K562 (cell line): ENCODE data around the gene FGGY. TPM values are rescaled to one million over a fixed set of nuclear protein-coding genes. Genes with fewer than 3 reads are reported as not detected.

Experiments
- ATAC-seq: fragments of 200-7000 bp; cut with Tn5 transposase; 3 replicates; pipeline ENCODE4 v1.9.1; 2020; ENCODE audit warnings: moderate library complexity
- BruUV-seq: library from RNA; stranded (reverse); fragments of 400-500 nt; replicated peaks from 2 replicates; lab custom pipeline; 2021; lab: Mats Ljungman, UMichigan
- CTCF ChIA-PET: fragments of 300-600 bp; formaldehyde crosslinking; extraction: SDS; loops from one replicate; lab custom pipeline; 2021; ENCODE audit warnings: low intra/inter-chr PET ratio; lab: Yijun Ruan, JAX
- POLR2A ChIA-PET: fragments of 300-600, 350-650 bp; sonication (Branson Sonifier 250); formaldehyde crosslinking; extraction: SDS; loops from one replicate; lab custom pipeline; 2021; ENCODE audit warnings: antibody characterized with exemption, inconsistent platforms; lab: Yijun Ruan, JAX
- DNase-seq, 4 experiments: peaks; one replicate each; pipeline versions ENCODE4 v3.0.0 to v3.0.0-alpha.2; 2011 to 2018; ENCODE audit warnings: low spot score in 3 of 4, mixed read lengths in 3 of 4; ENCODE audit errors: extremely low read depth in 1 of 4
- FAIRE-seq: peaks from 2 replicates; lab custom pipeline; 2011; peaks lifted over from hg19 to GRCh38; lab: Jason Lieb, UNC
- H2AFZ ChIP-seq: 2 replicates; pipeline ENCODE4 v1.6.0; 2011; ENCODE audit warnings: low read depth, low read length, control low read depth, inconsistent platforms
- H3K27ac ChIP-seq: fragments of 200-600 bp; 3 replicates; pipeline ENCODE4 v1.8.0; 2011; ENCODE audit warnings: low read depth, mild to moderate bottlenecking, control low read depth, inconsistent platforms, low read length, moderate library complexity, mixed read lengths; ENCODE audit errors: extremely low read depth
- H3K27me3 ChIP-seq, 2 experiments: fragments of 300-600 bp in 1 of 2; 2 replicates in 1 of 2; 3 replicates in 1 of 2; pipeline versions ENCODE4 v1.6.0 to v1.8.0; 2011; ENCODE audit warnings: inconsistent platforms in 2 of 2, low read length in 2 of 2, mild to moderate bottlenecking in 1 of 2, mixed read lengths in 1 of 2, moderate library complexity in 1 of 2; ENCODE audit not compliant: control insufficient read depth in 2 of 2, insufficient read depth in 2 of 2
- H3K36me3 ChIP-seq: fragments of 300-600 bp; 3 replicates; pipeline ENCODE4 v1.8.0; 2011; ENCODE audit warnings: mild to moderate bottlenecking, low read length, inconsistent platforms; ENCODE audit not compliant: control insufficient read depth, insufficient read depth
- H3K4me1 ChIP-seq, 2 experiments: fragments of 200-600 bp in 1 of 2; replicated peaks in 1 of 2; 2 replicates in 1 of 2; 3 replicates in 1 of 2; pipeline versions ENCODE4 v1.5.1 to v1.8.0; 2011; ENCODE audit warnings: inconsistent platforms in 2 of 2, low read length in 2 of 2, mild to moderate bottlenecking in 1 of 2, mixed read lengths in 1 of 2, moderate library complexity in 1 of 2; ENCODE audit not compliant: control insufficient read depth in 2 of 2, insufficient read depth in 2 of 2
- H3K4me2 ChIP-seq: 2 replicates; pipeline ENCODE4 v1.6.1; 2011; ENCODE audit warnings: low read length, control low read depth, inconsistent platforms, mixed read lengths; ENCODE audit not compliant: insufficient read depth
- H3K4me3 ChIP-seq: fragments of 200-600 bp; sonication (generic), shearing (Covaris generic); 2 replicates; pipeline ENCODE4 v1.5.1; 2016; ENCODE audit warnings: control low read depth, inconsistent platforms
- H3K79me2 ChIP-seq: fragments of 200-600 bp; 3 replicates; pipeline ENCODE4 v1.8.0; 2011; ENCODE audit warnings: low read length, inconsistent platforms; ENCODE audit not compliant: control insufficient read depth, insufficient read depth
- H3K9ac ChIP-seq, 2 experiments: 2 replicates each; pipeline versions ENCODE4 v1.6.0 to v1.6.1; 2011; ENCODE audit warnings: low read depth in 2 of 2, low read length in 2 of 2, control low read depth in 1 of 2, inconsistent platforms in 1 of 2, mild to moderate bottlenecking in 1 of 2, mixed read lengths in 1 of 2; ENCODE audit not compliant: insufficient read depth in 1 of 2
- H3K9me1 ChIP-seq: one replicate; pipeline ENCODE4 v1.6.0; 2011; ENCODE audit warnings: inconsistent platforms, mild to moderate bottlenecking, low read length, moderate library complexity; ENCODE audit not compliant: control insufficient read depth, insufficient read depth
- H3K9me3 ChIP-seq: replicated peaks from 2 replicates; pipeline ENCODE4 v1.5.1; 2011; ENCODE audit warnings: low read depth, low read length, inconsistent platforms; ENCODE audit not compliant: control insufficient read depth, insufficient read depth
- H4K20me1 ChIP-seq: replicated peaks from 2 replicates; pipeline ENCODE4 v1.6.1; 2011; ENCODE audit warnings: low read length, inconsistent platforms, mixed read lengths; ENCODE audit not compliant: control insufficient read depth, insufficient read depth
- ARHGAP35 ChIP-seq: fragments of 450-650 bp; IDR thresholded peaks from 2 replicates; pipeline ENCODE4 v1.6.1; 2018; ENCODE audit not compliant: partially characterized antibody
- FOXA3 ChIP-seq, 2 experiments: fragments of 450-650 bp in 1 of 2; sonication (generic) in 1 of 2; formaldehyde crosslinking; IDR thresholded peaks in 1 of 2; conservative IDR thresholded peaks in 1 of 2; 2 replicates each; pipeline versions ENCODE4 v1.4.0 to v1.8.0; 2020 to 2022; ENCODE audit warnings: mild to moderate bottlenecking in 2 of 2, missing genetic modification reagents in 1 of 2
- PTBP1 ChIP-seq: fragments of 200-400 bp; formaldehyde crosslinking; IDR thresholded peaks from 2 replicates; pipeline ENCODE4 v1.6.1; 2017; ENCODE audit warnings: low read depth, low read length
- RBM25 ChIP-seq: fragments of 200-400 bp; formaldehyde crosslinking; IDR thresholded peaks from 2 replicates; pipeline ENCODE4 v1.6.1; 2018; ENCODE audit warnings: low read length, low read depth, moderate library complexity; ENCODE audit not compliant: severe bottlenecking
- TSHZ1 ChIP-seq: fragments of 250-450 bp; sonication (Bioruptor Pico); IDR thresholded peaks from 2 replicates; pipeline ENCODE4 v1.4.0; 2020; ENCODE audit warnings: mild to moderate bottlenecking, moderate library complexity
- YY1 ChIP-seq, 3 experiments: IDR thresholded peaks; 2 replicates each; pipeline ENCODE4 v1.6.1; 2011; ENCODE audit warnings: low read length in 2 of 3, mild to moderate bottlenecking in 2 of 3, moderate library complexity in 2 of 3, borderline replicate concordance in 1 of 3, control low read depth in 1 of 3, low read depth in 1 of 3; ENCODE audit not compliant: insufficient read depth in 3 of 3, insufficient replicate concordance in 2 of 3, control insufficient read depth in 1 of 3, insufficient read length in 1 of 3; ENCODE audit errors: extremely low read depth in 1 of 3
- WGBS: fragments of 100-300 bp; shearing (Covaris generic); methylation state at CpG from one replicate; pipeline ENCODE4 v1.1.6; 2016; ENCODE audit warnings: low coverage, mixed read lengths; ENCODE audit not compliant: insufficient coverage; ENCODE audit errors: missing lambda C conversion rate; 5-methylcytosine and 5-hydroxymethylcytosine counted together
- in situ Hi-C: fragments of 300-500 bp; cut with MboI; formaldehyde crosslinking; loops from 4 replicates; pipeline ENCODE4 v1.15.0; 2018; ENCODE audit warnings: inconsistent platforms, mixed read lengths
- intact Hi-C: fragments of 100-400 bp; cut with micrococcal nuclease; formaldehyde crosslinking; loops from 2 replicates; pipeline ENCODE4 v1.14.2; 2022
- polyA plus RNA-seq, 8 experiments: library from polyadenylated mRNA; depleted of rRNA in 4 of 8; stranded (reverse) in 5 of 8; unstranded in 3 of 8; fragments of >200 nt; fragmentation: Nextera tagmentation in 2 of 8; fragmentation: Illumina TruSeq in 1 of 8; extraction: Ambion mirVana in 2 of 8; extraction: Trizol in 1 of 8; gene quantifications; 2 replicates each; pipeline versions ENCODE4 v1.2.1 to v1.2.3, GENCODE V29; 2011 to 2014; ENCODE audit warnings: inconsistent platforms in 1 of 8, missing spikeins in 1 of 8
- total RNA-seq, 7 experiments: library from RNA; depleted of rRNA in 6 of 7; stranded (reverse); fragments of >200 nt in 6 of 7; fragmentation: Illumina TruSeq in 2 of 7; extraction: Trizol in 2 of 7; gene quantifications; 2 replicates each; pipeline versions ENCODE4 v1.2.1 to v1.2.3, GENCODE V29; 2011 to 2021; ENCODE audit warnings: low replicate concordance in 1 of 7
- TF ChIP-seq, protein P1 (sequence below): fragments of 450-650 bp; formaldehyde crosslinking; IDR thresholded peaks from 2 replicates; pipeline ENCODE4 v1.4.0; 2022; ENCODE audit warnings: mild to moderate bottlenecking, moderate library complexity
- TF ChIP-seq, protein P2 (sequence below): fragments of 250-450 bp; sonication (Bioruptor Pico); IDR thresholded peaks from 2 replicates; pipeline ENCODE4 v1.4.0; 2020; ENCODE audit warnings: mild to moderate bottlenecking, moderate library complexity
- TF ChIP-seq, protein P3 (sequence below), 3 experiments: IDR thresholded peaks in 2 of 3; conservative IDR thresholded peaks in 1 of 3; 2 replicates each; pipeline ENCODE4 v1.5.1; 2011 to 2012; ENCODE audit warnings: low read length in 3 of 3, mild to moderate bottlenecking in 3 of 3, control low read depth in 2 of 3, improper control_type of control experiment in 1 of 3, inconsistent platforms in 1 of 3, low read depth in 1 of 3, mixed read lengths in 1 of 3, moderate library complexity in 1 of 3; ENCODE audit not compliant: insufficient read depth in 2 of 3

Gene FGGY
- total and polyA plus RNA-seq, 9 of the 15 experiments (the other 6 are each of a cell fraction or from before 2014, with no cell fraction given), result 9.7 to 19.2 (median 12.6) TPM

DNA sequence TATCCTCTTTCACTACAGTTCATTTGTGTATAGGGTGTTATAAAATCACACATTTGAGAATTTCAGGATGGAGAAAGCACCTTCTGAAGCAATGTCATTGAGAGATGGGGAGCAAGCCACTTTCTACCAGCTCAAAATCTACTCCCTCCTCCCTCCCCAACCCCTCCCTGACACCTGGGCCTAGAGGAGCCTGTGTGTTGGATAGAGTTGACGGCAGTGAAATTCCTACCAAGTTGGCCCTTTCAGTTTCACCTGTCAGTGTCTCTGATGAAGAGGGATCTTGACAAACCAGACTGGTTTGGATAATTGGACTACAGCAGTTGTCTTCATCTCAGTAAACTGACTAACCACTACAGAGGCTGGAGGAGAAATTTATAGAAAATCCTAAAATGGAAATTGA lies 392.8 kb downstream of the FGGY start (continued):
- TF ChIP-seq, protein P1, sequence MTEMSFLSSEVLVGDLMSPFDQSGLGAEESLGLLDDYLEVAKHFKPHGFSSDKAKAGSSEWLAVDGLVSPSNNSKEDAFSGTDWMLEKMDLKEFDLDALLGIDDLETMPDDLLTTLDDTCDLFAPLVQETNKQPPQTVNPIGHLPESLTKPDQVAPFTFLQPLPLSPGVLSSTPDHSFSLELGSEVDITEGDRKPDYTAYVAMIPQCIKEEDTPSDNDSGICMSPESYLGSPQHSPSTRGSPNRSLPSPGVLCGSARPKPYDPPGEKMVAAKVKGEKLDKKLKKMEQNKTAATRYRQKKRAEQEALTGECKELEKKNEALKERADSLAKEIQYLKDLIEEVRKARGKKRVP (CRISPR knock-in tag), result no peak
- TF ChIP-seq FOXA3 (CRISPR knock-in tag; conservative IDR thresholded peaks at IDR 0.05 in 1 of 2, IDR thresholded peaks at IDR 0.05 in 1 of 2), result no peak
- TF ChIP-seq YY1 (IDR thresholded peaks at IDR 0.05; ENCODE audit: borderline replicate concordance in 1 of 3, control insufficient read depth in 1 of 3, extremely low read depth in 1 of 3, insufficient read depth in 3 of 3, insufficient read length in 1 of 3, insufficient replicate concordance in 2 of 3, low read depth in 1 of 3, low read length in 2 of 3), result no peak
- TF ChIP-seq, all 486 proteins: peak for 0

DNA sequence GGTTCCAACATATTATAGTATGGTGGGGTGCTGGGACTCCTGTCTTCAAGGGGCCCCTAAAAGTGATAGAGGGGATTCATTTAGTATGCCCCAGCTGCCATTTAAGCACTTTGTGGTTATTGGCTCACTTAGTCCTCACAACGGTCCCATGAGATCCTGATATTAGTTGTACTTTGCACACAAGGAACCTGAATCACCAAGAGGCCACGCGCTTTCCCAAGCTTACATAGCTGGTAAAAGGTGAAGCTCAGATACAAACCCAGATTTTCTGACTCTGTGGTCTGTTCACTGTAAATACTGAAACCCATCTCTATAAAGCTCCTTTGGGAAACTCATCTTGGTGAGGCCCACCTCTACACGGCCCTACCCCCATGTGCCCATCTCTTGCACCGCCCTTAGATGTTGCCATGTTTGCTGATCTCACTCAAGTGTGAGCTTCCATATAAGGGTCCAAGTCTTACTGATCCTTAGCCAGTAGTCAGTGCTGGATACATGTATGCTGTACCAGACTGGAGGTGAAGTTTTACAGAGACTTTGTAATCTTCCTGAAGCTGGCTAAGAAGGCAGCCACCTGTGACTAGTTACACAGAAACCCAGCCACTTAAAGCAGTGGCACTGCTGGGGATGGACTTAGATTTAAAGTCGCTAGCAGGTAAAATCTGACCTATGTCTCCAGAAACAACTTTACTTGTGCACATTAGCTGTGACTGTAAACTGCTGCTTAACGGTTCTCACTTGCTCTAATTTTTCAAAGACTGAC lies 393.5 kb downstream of the FGGY start:
- no peak overlapping the region for H3K9ac ChIP-seq
- no peak overlapping the region for H2AFZ ChIP-seq
- in situ Hi-C loops (no loop called here), intact Hi-C loops (loop anchor here (10.0 kb wide), 2 partner anchors 396 to 506 kb away; partner anchors contain the start of gene FGGY)
- H3K4me2 ChIP-seq, result no peak overlapping the region
- H3K9me1 ChIP-seq, result no peaks in the 10 kb centered on the region
- POLR2A ChIA-PET, result interaction anchor here (1.5 kb wide), 1 partner anchor 16 kb away, joined by 5 read pairs; no protein-coding TSS in a partner anchor
- WGBS, result 30% methylated on average over 7 of the region's 7 CpGs
- H3K9me3 ChIP-seq, result no peaks in the 10 kb centered on the region
- FAIRE-seq (no peak), DNase-seq (no peak), ATAC-seq (no peak)
- no peaks in the 10 kb centered on the region for H3K79me2 ChIP-seq
- no peaks in the 10 kb centered on the region for H3K4me1 ChIP-seq
- no peaks in the 10 kb centered on the region for H4K20me1 ChIP-seq
- peaks cover 0 to 5% of the 10 kb centered on the region in 2 experiments; a peak in 2 of 5 replicates for H3K27me3 ChIP-seq
- CTCF ChIA-PET, result no interaction called here
- no peak overlapping the region for H3K27ac ChIP-seq
- H3K4me3 ChIP-seq, result no peak overlapping the region
- BruUV-seq, result no TSS peak
- no peaks in the 10 kb centered on the region for H3K36me3 ChIP-seq
- TF ChIP-seq RBM25, result no peak
- TF ChIP-seq PTBP1, result no peak
- TF ChIP-seq, protein P2, sequence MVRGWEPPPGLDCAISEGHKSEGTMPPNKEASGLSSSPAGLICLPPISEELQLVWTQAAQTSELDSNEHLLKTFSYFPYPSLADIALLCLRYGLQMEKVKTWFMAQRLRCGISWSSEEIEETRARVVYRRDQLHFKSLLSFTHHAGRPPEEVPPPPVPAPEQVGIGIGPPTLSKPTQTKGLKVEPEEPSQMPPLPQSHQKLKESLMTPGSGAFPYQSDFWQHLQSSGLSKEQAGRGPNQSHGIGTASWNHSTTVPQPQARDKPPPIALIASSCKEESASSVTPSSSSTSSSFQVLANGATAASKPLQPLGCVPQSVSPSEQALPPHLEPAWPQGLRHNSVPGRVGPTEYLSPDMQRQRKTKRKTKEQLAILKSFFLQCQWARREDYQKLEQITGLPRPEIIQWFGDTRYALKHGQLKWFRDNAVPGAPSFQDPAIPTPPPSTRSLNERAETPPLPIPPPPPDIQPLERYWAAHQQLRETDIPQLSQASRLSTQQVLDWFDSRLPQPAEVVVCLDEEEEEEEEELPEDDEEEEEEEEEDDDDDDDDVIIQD, result no peak
- TF ChIP-seq, protein P3, sequence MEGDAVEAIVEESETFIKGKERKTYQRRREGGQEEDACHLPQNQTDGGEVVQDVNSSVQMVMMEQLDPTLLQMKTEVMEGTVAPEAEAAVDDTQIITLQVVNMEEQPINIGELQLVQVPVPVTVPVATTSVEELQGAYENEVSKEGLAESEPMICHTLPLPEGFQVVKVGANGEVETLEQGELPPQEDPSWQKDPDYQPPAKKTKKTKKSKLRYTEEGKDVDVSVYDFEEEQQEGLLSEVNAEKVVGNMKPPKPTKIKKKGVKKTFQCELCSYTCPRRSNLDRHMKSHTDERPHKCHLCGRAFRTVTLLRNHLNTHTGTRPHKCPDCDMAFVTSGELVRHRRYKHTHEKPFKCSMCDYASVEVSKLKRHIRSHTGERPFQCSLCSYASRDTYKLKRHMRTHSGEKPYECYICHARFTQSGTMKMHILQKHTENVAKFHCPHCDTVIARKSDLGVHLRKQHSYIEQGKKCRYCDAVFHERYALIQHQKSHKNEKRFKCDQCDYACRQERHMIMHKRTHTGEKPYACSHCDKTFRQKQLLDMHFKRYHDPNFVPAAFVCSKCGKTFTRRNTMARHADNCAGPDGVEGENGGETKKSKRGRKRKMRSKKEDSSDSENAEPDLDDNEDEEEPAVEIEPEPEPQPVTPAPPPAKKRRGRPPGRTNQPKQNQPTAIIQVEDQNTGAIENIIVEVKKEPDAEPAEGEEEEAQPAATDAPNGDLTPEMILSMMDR (IDR thresholded peaks at IDR 0.05 in 2 of 3, conservative IDR thresholded peaks at IDR 0.05 in 1 of 3; ENCODE audit: insufficient read depth in 2 of 3, low read depth in 1 of 3, low read length in 3 of 3), result no peak
- no peak for TF ChIP-seq ARHGAP35
- no peak for TF ChIP-seq TSHZ1
